CD8-positive, alpha-beta memory T cell (primary cell): ENCODE results near the gene CD52. TPM values are rescaled to one million over a fixed set of nuclear protein-coding genes. Genes with fewer than 3 reads are reported as not detected.

ENCODE experiments used
- CTCF ChIA-PET: fragments of 350-600 bp; sonication (Branson Sonifier 250); formaldehyde crosslinking; loops from one replicate; lab custom pipeline; 2021; ENCODE audit warnings: antibody characterized with exemption; lab: Charles Lee
- POLR2A ChIA-PET: fragments of 350-600 bp; sonication (Branson Sonifier 250); formaldehyde crosslinking; loops from one replicate; lab custom pipeline; 2021; ENCODE audit warnings: antibody characterized with exemption; lab: Charles Lee
- DNase-seq, 5 donors: peaks; one replicate each; pipeline versions ENCODE4 v3.0.0 to v3.0.0-alpha.2; 2020 to 2022; ENCODE audit warnings: mixed read lengths in 1 of 5
- H3K27ac ChIP-seq: one replicate; pipeline ENCODE4 v1.7.0; 2013; ENCODE audit warnings: low read depth, mild to moderate bottlenecking, low read length, moderate library complexity
- H3K27me3 ChIP-seq: 2 replicates; pipeline ENCODE4 v1.7.0; 2013; ENCODE audit warnings: low read length, mild to moderate bottlenecking; ENCODE audit not compliant: insufficient read depth, poor library complexity, severe bottlenecking
- H3K36me3 ChIP-seq: 2 replicates; pipeline ENCODE4 v1.7.0; 2013; ENCODE audit warnings: mild to moderate bottlenecking, low read length, moderate library complexity; ENCODE audit not compliant: insufficient read depth
- H3K4me1 ChIP-seq: 2 replicates; pipeline ENCODE4 v1.7.0; 2013; ENCODE audit warnings: mild to moderate bottlenecking, low read length, moderate library complexity; ENCODE audit not compliant: insufficient read depth
- H3K4me3 ChIP-seq: 2 replicates; pipeline ENCODE4 v1.7.0; 2013; ENCODE audit warnings: mild to moderate bottlenecking, low read length
- H3K9me3 ChIP-seq: 2 replicates; pipeline ENCODE4 v1.7.0; 2013; ENCODE audit warnings: mild to moderate bottlenecking, low read length
- H3K27ac Mint-ChIP-seq, 8 donors: one replicate each; pipeline ENCODE4 v1.8.0; 2020 to 2021; ENCODE audit warnings: mixed read lengths in 8 of 8, mild to moderate bottlenecking in 6 of 8, inconsistent platforms in 3 of 8, moderate library complexity in 3 of 8
- H3K27me3 Mint-ChIP-seq, 2 donors: one replicate each; pipeline ENCODE4 v1.8.0; 2020 to 2021; ENCODE audit warnings: mixed read lengths in 2 of 2, mild to moderate bottlenecking in 1 of 2, moderate library complexity in 1 of 2
- H3K36me3 Mint-ChIP-seq, 3 donors: one replicate each; pipeline ENCODE4 v1.8.0; 2020 to 2021; ENCODE audit warnings: mixed read lengths in 3 of 3, inconsistent platforms in 1 of 3, mild to moderate bottlenecking in 1 of 3
- H3K4me1 Mint-ChIP-seq, 3 donors: one replicate each; pipeline ENCODE4 v1.8.0; 2020 to 2021; ENCODE audit warnings: mixed read lengths in 3 of 3, inconsistent platforms in 1 of 3, mild to moderate bottlenecking in 1 of 3
- H3K4me3 Mint-ChIP-seq, 7 donors: one replicate each; pipeline ENCODE4 v1.8.0; 2020 to 2021; ENCODE audit warnings: mixed read lengths in 7 of 7, mild to moderate bottlenecking in 6 of 7, moderate library complexity in 4 of 7, inconsistent platforms in 2 of 7
- H3K9me3 Mint-ChIP-seq, 5 donors: one replicate each; pipeline ENCODE4 v1.8.0; 2020 to 2022; ENCODE audit warnings: mixed read lengths in 5 of 5, mild to moderate bottlenecking in 3 of 5, moderate library complexity in 2 of 5, inconsistent platforms in 1 of 5
- polyA plus RNA-seq: library from polyadenylated mRNA; unstranded; fragments of 300-500 nt; fragmentation: Illumina TruSeq; gene quantifications from one replicate; pipeline ENCODE4 v1.2.3, GENCODE V29; 2021
- total RNA-seq, 2 experiments: library from RNA; stranded (reverse); gene quantifications; one replicate each; pipeline ENCODE4 v1.2.3, GENCODE V29; 2021

The CD52 gene
- total and polyA plus RNA-seq, 3 experiments from 2014 or later = 355 to 7,622 (median 388) TPM

GRCh38 chr1:26368006-26368405, 50.2 kb downstream of the CD52 start:
- peaks cover 60% of the 10 kb centered on the region for H3K4me1 ChIP-seq

GRCh38 chr1:26368486-26368885, 50.7 kb downstream of the CD52 start:
- Histone ChIP-seq H3K27me3 (no peaks in the 10 kb centered on the region), H3K4me3 (no peak overlapping the region), H3K36me3 (no peaks in the 10 kb centered on the region), H3K27ac (no peak overlapping the region), H3K9me3 (no peaks in the 10 kb centered on the region), H3K4me1 (peaks cover 60% of the 10 kb centered on the region)
- CTCF ChIA-PET = interaction anchor here (1.1 kb wide), 2 partner anchors 10 to 22 kb away, joined by 3 to 4 read pairs; no protein-coding TSS in a partner anchor
- H3K9me3 Mint-ChIP-seq = peaks cover 0 to 5% (median 0%) of the 10 kb centered on the region in 5 donors
- POLR2A ChIA-PET = no interaction called here
- peaks cover 58 to 77% (median 65%) of the 10 kb centered on the region in 3 donors for H3K4me1 Mint-ChIP-seq
- no peak for DNase-seq
- H3K4me3 Mint-ChIP-seq = peak overlapping the region in 6 of 7 donors; percentile 21 to 82 (median 66)
- H3K36me3 Mint-ChIP-seq = peaks cover 0 to 4% (median 4%) of the 10 kb centered on the region in 3 donors
- H3K27ac Mint-ChIP-seq = peak overlapping the region in 6 of 8 donors; percentile 12 to 70 (median 41)
- H3K27me3 Mint-ChIP-seq = peaks cover 0 to 4% of the 10 kb centered on the region in 2 donors

More at GRCh38 chr1:26368006-26368405, 50.2 kb downstream of the CD52 start:
- peaks cover 0 to 5% (median 0%) of the 10 kb centered on the region in 5 donors for H3K9me3 Mint-ChIP-seq
- CTCF ChIA-PET = interaction anchor here (1.1 kb wide), 2 partner anchors 9 to 23 kb away, joined by 3 to 4 read pairs; no protein-coding TSS in a partner anchor
- peak overlapping the region; percentile 23 to 82 (median 65) for H3K4me3 Mint-ChIP-seq
- Histone ChIP-seq H3K27me3 (no peaks in the 10 kb centered on the region), H3K9me3 (no peaks in the 10 kb centered on the region), H3K4me3 (no peak overlapping the region), H3K36me3 (no peaks in the 10 kb centered on the region), H3K27ac (no peak overlapping the region)
- POLR2A ChIA-PET = interaction anchor here (0.5 kb wide), 1 partner anchor 40 kb away, joined by 3 read pairs; no protein-coding TSS in a partner anchor
- no peak for DNase-seq
- peaks cover 58 to 77% (median 65%) of the 10 kb centered on the region in 3 donors for H3K4me1 Mint-ChIP-seq
- peaks cover 0 to 5% of the 10 kb centered on the region in 2 donors for H3K27me3 Mint-ChIP-seq
- peak overlapping the region in 5 of 8 donors; percentile 31 to 70 (median 60) for H3K27ac Mint-ChIP-seq
- peaks cover 0 to 4% (median 4%) of the 10 kb centered on the region in 3 donors for H3K36me3 Mint-ChIP-seq

Other genes starting within 250 kb of the CD52 start
- gene PDIK1L, start 206.1 kb upstream of the CD52 start, total RNA-seq = 10 to 100 TPM; 14.5 to 14.6 TPM
- gene PDIK1L, start 206.1 kb upstream of the CD52 start, polyA plus RNA-seq = 4.2 TPM
- not detected for gene FAM110D, start 158.9 kb upstream of the CD52 start, total RNA-seq
- not detected for gene FAM110D, start 158.9 kb upstream of the CD52 start, polyA plus RNA-seq
- gene C1orf232, start 149.0 kb upstream of the CD52 start, total RNA-seq = not detected
- not detected for gene C1orf232, start 149.0 kb upstream of the CD52 start, polyA plus RNA-seq
- 10 to 100 TPM; 86.4 to 87.9 TPM for gene ZNF593, start 148.1 kb upstream of the CD52 start, total RNA-seq
- 26.2 TPM for gene ZNF593, start 148.1 kb upstream of the CD52 start, polyA plus RNA-seq
- gene ZNF593OS, start 146.1 kb upstream of the CD52 start, total RNA-seq = not detected
- 0.85 TPM for gene ZNF593OS, start 146.1 kb upstream of the CD52 start, polyA plus RNA-seq
- gene CNKSR1, start 140.5 kb upstream of the CD52 start, total RNA-seq = under 1 TPM; 0.37 to 0.86 TPM
- not detected for gene CNKSR1, start 140.5 kb upstream of the CD52 start, polyA plus RNA-seq
- gene CATSPER4, start 127.4 kb upstream of the CD52 start, total RNA-seq = not detected
- gene CATSPER4, start 127.4 kb upstream of the CD52 start, polyA plus RNA-seq = not detected
- 10 to 100 TPM; 28.8 to 29.7 TPM for gene CEP85, start 83.8 kb upstream of the CD52 start, total RNA-seq
- 7.7 TPM for gene CEP85, start 83.8 kb upstream of the CD52 start, polyA plus RNA-seq
- gene SH3BGRL3, start 37.9 kb upstream of the CD52 start, total RNA-seq = 100 to 1,000 TPM; 447 to 472 TPM
- 1,786 TPM for gene SH3BGRL3, start 37.9 kb upstream of the CD52 start, polyA plus RNA-seq
- gene UBXN11, start 11.3 kb upstream of the CD52 start, total RNA-seq = 10 to 100 TPM; 35.2 to 35.8 TPM
- gene UBXN11, start 11.3 kb upstream of the CD52 start, polyA plus RNA-seq = 14.3 TPM
- 1 to 10 TPM in 1 of 2 experiments, under 1 TPM in 1; 0.85 to 1.3 TPM for gene CRYBG2, start 36.2 kb downstream of the CD52 start, total RNA-seq
- 1.9 TPM for gene CRYBG2, start 36.2 kb downstream of the CD52 start, polyA plus RNA-seq
- gene ZNF683, start 54.8 kb downstream of the CD52 start, total RNA-seq = 1 to 10 TPM; 2.4 to 2.7 TPM
- gene ZNF683, start 54.8 kb downstream of the CD52 start, polyA plus RNA-seq = 205 TPM
- gene LIN28A, start 92.9 kb downstream of the CD52 start, total RNA-seq = not detected
- gene LIN28A, start 92.9 kb downstream of the CD52 start, polyA plus RNA-seq = not detected
- 10 to 100 TPM; 47.9 to 52.2 TPM for gene DHDDS, start 114.4 kb downstream of the CD52 start, total RNA-seq
- 21.6 TPM for gene DHDDS, start 114.4 kb downstream of the CD52 start, polyA plus RNA-seq
- gene HMGN2, start 154.5 kb downstream of the CD52 start, total RNA-seq = 100 to 1,000 TPM; 877 to 878 TPM
- 599 TPM for gene HMGN2, start 154.5 kb downstream of the CD52 start, polyA plus RNA-seq
- gene RPS6KA1, start 211.8 kb downstream of the CD52 start, total RNA-seq = 100 to 1,000 TPM; 187 to 189 TPM
- gene RPS6KA1, start 211.8 kb downstream of the CD52 start, polyA plus RNA-seq = 193 TPM